HepG2 (cell line): ENCODE measurements around the gene MYH9. TPM values are rescaled to one million over a fixed set of nuclear protein-coding genes. Genes with fewer than 3 reads are reported as not detected.

Source experiments
- ADNP ChIP-seq: sonication (generic); formaldehyde crosslinking; IDR thresholded peaks from 2 replicates; pipeline ENCODE4 v1.4.0; 2020; ENCODE audit warnings: missing genetic modification reagents
- FLYWCH1 ChIP-seq: sonication (generic); formaldehyde crosslinking; IDR thresholded peaks from 2 replicates; pipeline ENCODE4 v1.8.1; 2023; ENCODE audit warnings: mild to moderate bottlenecking, missing genetic modification reagents
- KLF13 ChIP-seq: sonication (generic); formaldehyde crosslinking; IDR thresholded peaks from 2 replicates; pipeline ENCODE4 v1.4.0; 2020; ENCODE audit warnings: mild to moderate bottlenecking, missing genetic modification reagents
- KLF15 ChIP-seq: sonication (generic); formaldehyde crosslinking; IDR thresholded peaks from 2 replicates; pipeline ENCODE4 v1.8.1; 2023; ENCODE audit warnings: borderline replicate concordance, mild to moderate bottlenecking, inconsistent platforms, missing genetic modification reagents, mixed read lengths
- KLF9 ChIP-seq: IDR thresholded peaks from 2 replicates; pipeline ENCODE4 v1.6.1; 2016; ENCODE audit warnings: low read depth
- MBNL3 ChIP-seq: fragments of 250-450 bp; sonication (Bioruptor Pico); conservative IDR thresholded peaks from 2 replicates; pipeline ENCODE4 v1.8.0; 2022; ENCODE audit warnings: mild to moderate bottlenecking, inconsistent platforms
- MTA1 ChIP-seq: sonication (generic); formaldehyde crosslinking; IDR thresholded peaks from 2 replicates; pipeline ENCODE4 v1.4.0; 2020; ENCODE audit warnings: missing genetic modification reagents, mild to moderate bottlenecking, borderline replicate concordance
- MTF2 ChIP-seq: sonication (generic); formaldehyde crosslinking; IDR thresholded peaks from 2 replicates; pipeline ENCODE4 v1.5.0; 2020; ENCODE audit warnings: missing genetic modification reagents, borderline replicate concordance
- MYNN ChIP-seq: sonication (generic); formaldehyde crosslinking; IDR thresholded peaks from 2 replicates; pipeline ENCODE4 v1.4.0; 2020; ENCODE audit warnings: mild to moderate bottlenecking, low read depth, missing genetic modification reagents
- POGK ChIP-seq: sonication (generic); formaldehyde crosslinking; conservative IDR thresholded peaks from 2 replicates; pipeline ENCODE4 v1.8.0; 2022; ENCODE audit warnings: mild to moderate bottlenecking, moderate library complexity, missing genetic modification reagents
- RAD51 ChIP-seq: fragments of 450-650 bp; IDR thresholded peaks from 2 replicates; pipeline ENCODE4 v1.6.1; 2016; ENCODE audit warnings: borderline replicate concordance
- TEAD3 ChIP-seq: optimal IDR thresholded peaks from 2 replicates; pipeline ENCODE3; 2016; ENCODE audit warnings: borderline replicate concordance
- TFAP4 ChIP-seq: sonication (generic); IDR thresholded peaks from 2 replicates; pipeline ENCODE4 v1.6.1; 2016; ENCODE audit warnings: low read depth, borderline replicate concordance
- TSC22D2 ChIP-seq: sonication (generic); formaldehyde crosslinking; IDR thresholded peaks from 2 replicates; pipeline ENCODE4 v1.5.1; 2020; ENCODE audit warnings: missing genetic modification reagents, mild to moderate bottlenecking, borderline replicate concordance
- ZFY ChIP-seq: sonication (generic); formaldehyde crosslinking; IDR thresholded peaks from 2 replicates; pipeline ENCODE4 v1.4.0; 2020; ENCODE audit warnings: missing genetic modification reagents
- ZMAT3 ChIP-seq: sonication (generic); formaldehyde crosslinking; conservative IDR thresholded peaks from 2 replicates; pipeline ENCODE4 v1.7.0; 2021; ENCODE audit warnings: missing genetic modification reagents
- ZNF10 ChIP-seq: sonication (generic); formaldehyde crosslinking; IDR thresholded peaks from 2 replicates; pipeline ENCODE4 v1.4.0; 2020; ENCODE audit warnings: mild to moderate bottlenecking, low read depth, missing genetic modification reagents, borderline replicate concordance
- ZNF121 ChIP-seq: sonication (generic); formaldehyde crosslinking; IDR thresholded peaks from 2 replicates; pipeline ENCODE4 v1.5.0; 2020; ENCODE audit warnings: mild to moderate bottlenecking, missing genetic modification reagents
- ZNF430 ChIP-seq: sonication (generic); formaldehyde crosslinking; IDR thresholded peaks from 2 replicates; pipeline ENCODE4 v1.9.0; 2021; ENCODE audit warnings: mild to moderate bottlenecking, missing genetic modification reagents
- ZNF446 ChIP-seq: sonication (generic); formaldehyde crosslinking; IDR thresholded peaks from 2 replicates; pipeline ENCODE4 v1.5.0; 2020; ENCODE audit warnings: mild to moderate bottlenecking, missing genetic modification reagents
- ZNF558 ChIP-seq: sonication (generic); formaldehyde crosslinking; IDR thresholded peaks from 2 replicates; pipeline ENCODE4 v1.9.0; 2022; ENCODE audit warnings: mild to moderate bottlenecking, missing genetic modification reagents, borderline replicate concordance
- ZNF678 ChIP-seq: sonication (generic); formaldehyde crosslinking; IDR thresholded peaks from 2 replicates; pipeline ENCODE4 v1.4.0; 2020; ENCODE audit warnings: mild to moderate bottlenecking, missing genetic modification reagents
- polyA plus RNA-seq, 8 experiments: library from polyadenylated mRNA; depleted of rRNA in 3 of 8; stranded (reverse) in 7 of 8; unstranded in 1 of 8; fragments of >200 nt; fragmentation: Illumina TruSeq in 4 of 8; extraction: Trizol in 4 of 8; gene quantifications; 2 replicates each; pipeline versions ENCODE4 v1.2.1 to v1.2.3, GENCODE V29; 2011 to 2016; ENCODE audit warnings: low read depth in 4 of 8, missing spikeins in 1 of 8, mixed read lengths in 1 of 8; ENCODE audit not compliant: insufficient read depth in 1 of 8
- total RNA-seq, 5 experiments: library from RNA; depleted of rRNA; stranded (reverse); fragments of >200 nt; fragmentation: Illumina TruSeq; extraction: Trizol; gene quantifications; 2 replicates each; pipeline ENCODE4 v1.2.3, GENCODE V29; 2016; ENCODE audit warnings: low read depth in 1 of 5
- TF ChIP-seq, protein P1 (sequence below): sonication (generic); formaldehyde crosslinking; IDR thresholded peaks from 2 replicates; pipeline ENCODE4 v1.5.1; 2020; ENCODE audit warnings: mild to moderate bottlenecking, moderate library complexity, missing genetic modification reagents
- TF ChIP-seq, protein P2 (sequence below): sonication (generic); formaldehyde crosslinking; IDR thresholded peaks from 2 replicates; pipeline ENCODE4 v1.5.0; 2020; ENCODE audit warnings: mild to moderate bottlenecking, missing genetic modification reagents

Gene MYH9
- total and polyA plus RNA-seq, 2 of the 13 experiments (the other 11 are each of a cell fraction or from before 2014, with no cell fraction given) = 50.7 to 98.5 TPM

DNA sequence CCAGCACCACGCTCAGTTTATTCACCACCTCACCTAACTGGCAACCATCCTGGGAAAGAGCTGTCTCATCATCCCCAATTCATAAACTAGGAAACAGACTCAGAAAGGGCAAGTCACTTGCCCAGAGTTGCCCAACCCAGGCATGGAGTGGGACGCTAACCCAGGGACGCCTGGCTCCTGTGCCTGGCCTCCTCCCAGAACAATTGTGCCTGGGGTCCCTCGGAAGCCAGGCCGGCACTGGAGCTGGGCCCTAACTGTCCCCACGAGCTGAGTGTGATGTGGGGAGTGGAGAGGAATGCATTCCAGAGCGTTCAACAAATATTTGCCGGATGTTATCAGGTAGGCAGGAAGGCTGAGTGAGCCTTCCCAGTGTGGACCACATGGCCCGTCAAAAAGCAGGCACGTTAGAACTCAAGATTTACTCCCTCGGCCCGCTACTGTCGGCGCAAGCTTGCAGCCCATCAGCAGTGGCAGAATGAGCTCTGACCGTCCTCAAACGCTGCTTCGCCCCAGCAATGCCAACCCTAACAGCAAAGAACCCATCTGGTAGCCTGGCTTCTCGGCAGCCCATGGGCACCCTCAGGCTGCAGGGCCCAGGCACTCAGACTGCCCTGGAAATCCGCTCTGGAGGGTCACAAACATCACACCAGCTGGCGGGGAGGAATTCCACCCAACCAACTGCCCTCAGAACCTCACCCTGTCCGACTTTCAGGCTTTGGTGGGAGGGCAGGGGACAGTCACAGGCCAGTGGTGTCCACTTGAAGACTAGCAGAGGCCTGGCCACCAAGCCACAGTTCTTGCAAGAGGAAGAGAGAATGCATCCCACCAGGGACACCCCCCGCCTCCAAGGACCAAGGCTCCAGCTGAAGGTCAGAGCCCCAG, 35.6 kb downstream of the MYH9 start (continued):
- TF ChIP-seq POGK (CRISPR knock-in tag) = peak; percentile 54
- TF ChIP-seq KLF9 (CRISPR knock-in tag) = no peak
- TF ChIP-seq MYNN (CRISPR knock-in tag) = no peak
- TF ChIP-seq, protein P1, sequence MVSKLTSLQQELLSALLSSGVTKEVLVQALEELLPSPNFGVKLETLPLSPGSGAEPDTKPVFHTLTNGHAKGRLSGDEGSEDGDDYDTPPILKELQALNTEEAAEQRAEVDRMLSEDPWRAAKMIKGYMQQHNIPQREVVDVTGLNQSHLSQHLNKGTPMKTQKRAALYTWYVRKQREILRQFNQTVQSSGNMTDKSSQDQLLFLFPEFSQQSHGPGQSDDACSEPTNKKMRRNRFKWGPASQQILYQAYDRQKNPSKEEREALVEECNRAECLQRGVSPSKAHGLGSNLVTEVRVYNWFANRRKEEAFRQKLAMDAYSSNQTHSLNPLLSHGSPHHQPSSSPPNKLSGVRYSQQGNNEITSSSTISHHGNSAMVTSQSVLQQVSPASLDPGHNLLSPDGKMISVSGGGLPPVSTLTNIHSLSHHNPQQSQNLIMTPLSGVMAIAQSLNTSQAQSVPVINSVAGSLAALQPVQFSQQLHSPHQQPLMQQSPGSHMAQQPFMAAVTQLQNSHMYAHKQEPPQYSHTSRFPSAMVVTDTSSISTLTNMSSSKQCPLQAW (CRISPR knock-in tag) = no peak
- no peak for TF ChIP-seq ADNP
- TF ChIP-seq ZNF678 (CRISPR knock-in tag) = peak; percentile 88
- peak; percentile 76; the same call in 1 of the 2 replicates for TF ChIP-seq ZNF121 (CRISPR knock-in tag)
- TF ChIP-seq KLF15 = no peak
- TF ChIP-seq, protein P2, sequence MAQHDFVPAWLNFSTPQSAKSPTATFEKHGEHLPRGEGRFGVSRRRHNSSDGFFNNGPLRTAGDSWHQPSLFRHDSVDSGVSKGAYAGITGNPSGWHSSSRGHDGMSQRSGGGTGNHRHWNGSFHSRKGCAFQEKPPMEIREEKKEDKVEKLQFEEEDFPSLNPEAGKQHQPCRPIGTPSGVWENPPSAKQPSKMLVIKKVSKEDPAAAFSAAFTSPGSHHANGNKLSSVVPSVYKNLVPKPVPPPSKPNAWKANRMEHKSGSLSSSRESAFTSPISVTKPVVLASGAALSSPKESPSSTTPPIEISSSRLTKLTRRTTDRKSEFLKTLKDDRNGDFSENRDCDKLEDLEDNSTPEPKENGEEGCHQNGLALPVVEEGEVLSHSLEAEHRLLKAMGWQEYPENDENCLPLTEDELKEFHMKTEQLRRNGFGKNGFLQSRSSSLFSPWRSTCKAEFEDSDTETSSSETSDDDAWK (CRISPR knock-in tag) = no peak
- TF ChIP-seq RAD51 = no peak
- TF ChIP-seq ZNF446 (CRISPR knock-in tag) = no peak
- peak; percentile 99 for TF ChIP-seq TEAD3 (CRISPR knock-in tag)
- TF ChIP-seq TFAP4 = no peak; the same call in 1 of the 2 replicates
- TF ChIP-seq KLF13 (CRISPR knock-in tag) = no peak
- no peak for TF ChIP-seq MTF2 (CRISPR knock-in tag)
- TF ChIP-seq ZNF558 (CRISPR knock-in tag) = no peak; the same call in 1 of the 2 replicates
- no peak; the same call in 1 of the 2 replicates for TF ChIP-seq MTA1 (CRISPR knock-in tag)
- TF ChIP-seq MBNL3 (CRISPR knock-in tag) = no peak
- TF ChIP-seq ZNF10 (CRISPR knock-in tag) = no peak
- no peak for TF ChIP-seq ZNF430 (CRISPR knock-in tag)
- peak; percentile 77 for TF ChIP-seq ZMAT3 (CRISPR knock-in tag)
- TF ChIP-seq FLYWCH1 (CRISPR knock-in tag) = no peak
- peak; percentile 72 for TF ChIP-seq ZFY (CRISPR knock-in tag)
- TF ChIP-seq TSC22D2 = no peak; the same call in 1 of the 2 replicates
